ENCODE data around the gene KLF2. TPM values are rescaled to one million over a fixed set of nuclear protein-coding genes. Genes with fewer than 3 reads are reported as not detected.
A peak's percentile ranks its signal among the peaks of the same experiment; 100 is the strongest.

The KLF2 gene
- total RNA-seq, 5 donors from 2014 or later (not counting 1 experiment from before 2014, with no cell fraction given) = 612 to 721 (median 621) TPM

DNA sequence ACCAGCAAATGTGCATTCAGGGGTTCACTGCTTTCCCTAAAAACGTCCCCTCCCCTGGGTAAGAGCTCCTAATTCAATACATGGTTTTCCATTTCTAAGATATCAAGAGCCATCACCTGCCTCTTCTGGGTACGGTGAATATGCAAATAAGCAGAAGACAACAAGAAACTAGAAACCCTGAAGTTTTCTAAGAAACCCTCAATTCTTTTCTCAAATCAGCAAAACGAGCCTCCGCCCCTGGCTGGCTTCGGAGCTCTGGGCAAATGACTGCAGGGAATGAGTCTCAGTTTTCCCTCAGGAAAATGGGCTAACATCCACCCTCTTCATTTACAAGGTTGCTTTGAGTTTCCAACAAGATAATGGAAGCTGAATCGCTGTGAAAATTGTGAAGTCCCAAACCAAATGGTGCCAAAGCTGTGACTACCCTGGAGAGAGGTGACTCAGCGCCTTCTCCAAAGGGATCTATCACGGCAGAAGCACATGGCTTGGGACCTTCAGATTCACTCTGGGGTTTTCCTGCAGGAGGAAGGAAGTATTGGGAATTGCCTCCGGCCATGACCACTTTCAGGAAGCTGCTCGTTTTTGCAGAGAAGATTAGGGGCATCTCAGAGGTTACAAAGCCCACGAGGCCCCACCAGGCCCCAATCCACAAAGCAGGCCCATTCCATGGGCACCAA lies 26.6 kb downstream of the KLF2 start:
- H3K27ac Mint-ChIP-seq = peak overlapping the region; percentile 85 to 86
- no peaks in the 10 kb centered on the region for H3K27me3 ChIP-seq (replicated peaks in 1 of 2; ENCODE audit: control insufficient read depth in 2 of 2, extremely low read depth in 1 of 2, insufficient read depth in 2 of 2, low read length in 1 of 2)
- ChIA-PET POLR2A (interaction anchor here (0.5 to 1.0 kb wide), 8 partner anchors 12 to 1756 kb away, joined by 3 to 13 read pairs (median 5); no protein-coding TSS in a partner anchor), CTCF (interaction anchor here (0.6 to 0.9 kb wide), 3 partner anchors 13 to 99 kb away, joined by 3 to 5 read pairs (median 4); no protein-coding TSS in a partner anchor)
- no peak for DNase-seq
- H3K27ac ChIP-seq (ENCODE audit: low read length) = no peak overlapping the region
- peaks cover 14 to 44% of the 10 kb centered on the region in 2 experiments for H3K4me1 ChIP-seq (ENCODE audit: control insufficient read depth in 1 of 2, extremely low read depth in 1 of 2, insufficient read depth in 2 of 2, low read length in 2 of 2)
- WGBS (ENCODE audit: insufficient coverage) = 67% methylated on average over 6 of the region's 11 CpGs
- H3K9me3 Mint-ChIP-seq = no peaks in the 10 kb centered on the region
- peak; percentile 54 to 72 (median 64) for ATAC-seq (replicated peaks in 1 of 4)
- no peaks in the 10 kb centered on the region for H3K27me3 Mint-ChIP-seq
- peak overlapping the region; percentile 39 to 67 (median 67) for H3K4me3 Mint-ChIP-seq
- peaks cover 43 to 58% (median 48%) of the 10 kb centered on the region in 3 donors for H3K4me1 Mint-ChIP-seq
- no peak overlapping the region for H3K4me3 ChIP-seq (ENCODE audit: control insufficient read depth in 1 of 2, extremely low read depth in 1 of 2, low read length in 1 of 2)
- H3K9me3 ChIP-seq = no peaks in the 10 kb centered on the region
- H3K36me3 Mint-ChIP-seq = peaks cover 6% of the 10 kb centered on the region
- no peaks in the 10 kb centered on the region for H3K36me3 ChIP-seq (ENCODE audit: control insufficient read depth in 2 of 2, extremely low read depth in 1 of 2, insufficient read depth in 1 of 2, low read length in 1 of 2)

DNA sequence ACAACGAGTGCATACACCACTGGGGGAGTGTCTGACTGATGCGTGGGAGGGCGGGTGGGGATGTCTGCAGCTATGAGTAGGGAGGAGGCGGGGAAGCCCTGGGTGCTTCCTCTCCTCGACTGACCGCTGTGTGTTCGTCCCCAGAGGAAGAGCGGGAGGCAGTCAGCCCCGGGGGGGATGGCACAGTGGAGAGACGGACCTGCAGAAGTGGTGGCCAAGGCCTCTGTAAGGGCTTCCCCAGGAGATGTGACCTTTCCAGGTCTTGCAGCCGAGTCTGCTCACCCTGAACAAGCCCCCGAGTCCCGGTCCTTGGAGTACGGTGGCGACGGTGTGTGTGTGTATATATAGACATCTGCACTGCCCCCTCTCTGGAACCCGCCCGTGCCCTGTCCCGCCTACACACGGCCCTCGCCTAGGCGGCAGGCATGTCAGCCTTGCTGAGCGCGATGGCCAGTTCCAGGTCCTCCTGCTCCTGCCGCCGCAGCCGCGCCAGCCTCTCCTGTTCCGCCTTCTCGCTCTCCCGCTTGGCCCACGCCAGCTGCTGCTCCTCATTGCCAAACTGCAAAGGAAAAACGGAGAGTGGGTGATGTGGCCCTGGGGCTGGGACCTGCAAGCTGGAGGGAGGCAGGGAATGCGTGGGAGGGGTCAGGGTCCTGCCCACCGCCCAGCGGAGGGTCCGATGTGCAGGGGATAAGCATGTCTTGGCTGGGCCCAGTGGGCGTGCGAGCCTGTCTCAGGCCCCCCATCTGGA lies 30.8 kb downstream of the KLF2 start:
- peak overlapping the region; percentile 72 to 82 for H3K27ac Mint-ChIP-seq
- Histone ChIP-seq H3K4me1 (ENCODE audit: control insufficient read depth in 1 of 2, extremely low read depth in 1 of 2, insufficient read depth in 2 of 2, low read length in 2 of 2) (peaks cover 24 to 73% of the 10 kb centered on the region in 2 experiments), H3K4me3 (ENCODE audit: control insufficient read depth in 1 of 2, extremely low read depth in 1 of 2, low read length in 1 of 2) (no peak overlapping the region), H3K9me3 (no peaks in the 10 kb centered on the region), H3K27ac (ENCODE audit: low read length) (no peak overlapping the region), H3K36me3 (ENCODE audit: control insufficient read depth in 2 of 2, extremely low read depth in 1 of 2, insufficient read depth in 1 of 2, low read length in 1 of 2) (peaks cover 0 to 2% of the 10 kb centered on the region in 2 donors), H3K27me3 (replicated peaks in 1 of 2; ENCODE audit: control insufficient read depth in 2 of 2, extremely low read depth in 1 of 2, insufficient read depth in 2 of 2, low read length in 1 of 2) (no peaks in the 10 kb centered on the region)
- H3K36me3 Mint-ChIP-seq = peaks cover 13% of the 10 kb centered on the region
- POLR2A ChIA-PET = no interaction called here
- DNase-seq = no peak
- CTCF ChIA-PET = interaction anchor here (0.6 kb wide), 2 partner anchors 28 to 756 kb away, joined by 3 to 6 read pairs; no protein-coding TSS in a partner anchor
- peak overlapping the region in 2 of 3 donors; percentile 34 to 60 for H3K4me3 Mint-ChIP-seq
- ATAC-seq (replicated peaks in 1 of 4) = peak; percentile 28 to 64 (median 62)
- H3K9me3 Mint-ChIP-seq = no peaks in the 10 kb centered on the region
- H3K4me1 Mint-ChIP-seq = peaks cover 64 to 85% (median 68%) of the 10 kb centered on the region in 3 donors
- no peaks in the 10 kb centered on the region for H3K27me3 Mint-ChIP-seq
- 79% methylated on average over 35 of the region's 39 CpGs for WGBS (ENCODE audit: insufficient coverage)

DNA sequence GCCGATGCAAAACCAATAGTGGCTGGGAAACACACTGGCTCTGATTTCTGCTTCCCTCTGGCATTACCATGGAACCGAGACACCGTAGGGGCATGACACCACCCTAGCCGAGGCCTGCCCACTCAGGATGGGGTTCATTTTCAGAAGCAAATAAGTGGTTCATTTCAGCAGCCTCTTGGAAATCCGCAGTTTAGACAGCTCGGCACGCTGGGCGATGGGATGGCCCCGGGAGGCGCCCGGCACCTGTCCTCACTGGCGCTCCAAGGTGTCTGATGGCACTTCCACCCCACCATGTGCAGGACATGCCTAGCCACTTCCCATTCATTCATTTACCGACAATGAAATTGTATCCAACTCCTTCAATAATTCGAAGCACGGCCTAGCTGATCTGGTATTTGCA lies 33.8 kb downstream of the KLF2 start:
- peaks cover 8% of the 10 kb centered on the region for H3K36me3 Mint-ChIP-seq
- H3K4me3 Mint-ChIP-seq = peak overlapping the region in 1 of 3 donors; percentile 70
- ATAC-seq (replicated peaks in 1 of 4) = no peak
- WGBS (ENCODE audit: insufficient coverage) = 98% methylated on average over 15 of the region's 15 CpGs
- H3K27me3 Mint-ChIP-seq = no peaks in the 10 kb centered on the region
- H3K27ac ChIP-seq (ENCODE audit: low read length) = peak overlapping the region; percentile 2
- H3K9me3 ChIP-seq = no peaks in the 10 kb centered on the region
- H3K27ac Mint-ChIP-seq = peak overlapping the region; percentile 81 to 89
- POLR2A ChIA-PET = interaction anchor here in 1 of 2 donors (0.9 kb wide), 1 partner anchor 30 kb away, joined by 3 read pairs; no protein-coding TSS in a partner anchor
- no peak overlapping the region for H3K4me3 ChIP-seq (ENCODE audit: control insufficient read depth in 1 of 2, extremely low read depth in 1 of 2, low read length in 1 of 2)
- H3K9me3 Mint-ChIP-seq = no peaks in the 10 kb centered on the region
- H3K4me1 ChIP-seq (ENCODE audit: control insufficient read depth in 1 of 2, extremely low read depth in 1 of 2, insufficient read depth in 2 of 2, low read length in 2 of 2) = peaks cover 30 to 90% of the 10 kb centered on the region in 2 experiments
- H3K4me1 Mint-ChIP-seq = peaks cover 76 to 91% (median 79%) of the 10 kb centered on the region in 3 donors
- CTCF ChIA-PET = interaction anchor here in 1 of 2 donors (1.3 kb wide), 1 partner anchor 24 kb away, joined by 5 read pairs; no protein-coding TSS in a partner anchor
- DNase-seq = no peak
- no peaks in the 10 kb centered on the region for H3K27me3 ChIP-seq (replicated peaks in 1 of 2; ENCODE audit: control insufficient read depth in 2 of 2, extremely low read depth in 1 of 2, insufficient read depth in 2 of 2, low read length in 1 of 2)
- peaks cover 0 to 2% of the 10 kb centered on the region in 2 donors for H3K36me3 ChIP-seq (ENCODE audit: control insufficient read depth in 2 of 2, extremely low read depth in 1 of 2, insufficient read depth in 1 of 2, low read length in 1 of 2)

DNA sequence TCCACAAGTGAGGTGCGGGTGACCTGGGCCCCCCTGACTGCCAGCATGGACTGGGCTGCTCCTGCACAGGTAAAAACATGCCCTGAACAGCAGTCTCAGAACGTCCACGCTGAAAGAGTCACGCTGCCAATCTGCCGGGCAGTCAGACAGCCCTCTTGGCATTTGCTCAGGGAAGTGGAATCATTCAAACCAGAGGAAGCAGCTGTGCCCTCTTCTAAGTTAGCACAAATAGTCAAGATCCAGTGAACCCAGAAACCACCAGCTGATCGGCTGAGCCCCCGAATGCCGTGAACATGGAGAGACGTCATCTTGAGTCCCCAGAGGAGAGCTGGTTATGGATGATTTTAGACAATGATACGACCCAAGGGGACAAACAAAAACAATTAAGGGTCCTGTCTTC lies 34.4 kb downstream of the KLF2 start:
- ChIA-PET CTCF (interaction anchor here in 1 of 2 donors (1.3 kb wide), 1 partner anchor 24 kb away, joined by 5 read pairs; no protein-coding TSS in a partner anchor), POLR2A (interaction anchor here in 1 of 2 donors (0.5 kb wide), 1 partner anchor 13 kb away, joined by 3 read pairs; no protein-coding TSS in a partner anchor)
- H3K27ac Mint-ChIP-seq = peak overlapping the region; percentile 81 to 89
- Histone ChIP-seq H3K27ac (ENCODE audit: low read length) (peak overlapping the region; percentile 19), H3K4me3 (ENCODE audit: control insufficient read depth in 1 of 2, extremely low read depth in 1 of 2, low read length in 1 of 2) (no peak overlapping the region), H3K4me1 (ENCODE audit: control insufficient read depth in 1 of 2, extremely low read depth in 1 of 2, insufficient read depth in 2 of 2, low read length in 2 of 2) (peaks cover 32 to 95% of the 10 kb centered on the region in 2 experiments), H3K9me3 (no peaks in the 10 kb centered on the region), H3K36me3 (ENCODE audit: control insufficient read depth in 2 of 2, extremely low read depth in 1 of 2, insufficient read depth in 1 of 2, low read length in 1 of 2) (peaks cover 0 to 2% of the 10 kb centered on the region in 2 donors), H3K27me3 (replicated peaks in 1 of 2; ENCODE audit: control insufficient read depth in 2 of 2, extremely low read depth in 1 of 2, insufficient read depth in 2 of 2, low read length in 1 of 2) (no peaks in the 10 kb centered on the region)
- ATAC-seq (replicated peaks in 1 of 4) (no peak), DNase-seq (no peak)
- peaks cover 81 to 94% (median 85%) of the 10 kb centered on the region in 3 donors for H3K4me1 Mint-ChIP-seq
- H3K9me3 Mint-ChIP-seq = no peaks in the 10 kb centered on the region
- peak overlapping the region in 2 of 3 donors; percentile 28 to 70 for H3K4me3 Mint-ChIP-seq
- WGBS (ENCODE audit: insufficient coverage) = 98% methylated on average over 9 of the region's 10 CpGs
- H3K27me3 Mint-ChIP-seq = no peaks in the 10 kb centered on the region
- H3K36me3 Mint-ChIP-seq = peaks cover 8% of the 10 kb centered on the region

DNA sequence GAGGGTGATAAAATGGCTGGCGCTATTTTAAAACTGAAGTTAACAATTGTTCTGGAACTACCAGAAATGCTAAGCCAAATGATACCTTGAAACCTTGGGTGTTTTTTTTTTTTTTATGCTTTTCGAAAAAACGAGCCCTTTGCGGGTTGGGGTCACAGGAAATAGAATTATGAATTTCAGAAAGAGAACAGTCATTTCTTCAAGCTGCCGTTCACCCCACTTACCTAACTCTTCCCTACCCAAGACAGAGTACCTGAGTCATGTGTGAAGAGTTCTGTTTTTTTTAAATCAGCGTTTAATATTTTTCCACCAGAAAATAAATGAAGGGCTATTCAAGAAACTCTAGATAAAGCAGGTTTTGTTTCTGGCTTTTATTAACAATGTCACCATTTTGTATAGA lies 35.3 kb downstream of the KLF2 start:
- H3K36me3 ChIP-seq (ENCODE audit: control insufficient read depth in 2 of 2, extremely low read depth in 1 of 2, insufficient read depth in 1 of 2, low read length in 1 of 2) = peaks cover 0 to 2% of the 10 kb centered on the region in 2 donors
- peak; percentile 36 to 53 (median 52) for ATAC-seq (replicated peaks in 1 of 4)
- Mint-ChIP-seq H3K4me1 (peaks cover 81 to 96% (median 89%) of the 10 kb centered on the region in 3 donors), H3K4me3 (peak overlapping the region; percentile 7 to 70 (median 28)), H3K9me3 (no peaks in the 10 kb centered on the region), H3K27me3 (no peaks in the 10 kb centered on the region), H3K36me3 (peaks cover 8% of the 10 kb centered on the region), H3K27ac (peak overlapping the region; percentile 81 to 89)
- DNase-seq = no peak
- peak overlapping the region; percentile 19 for H3K27ac ChIP-seq (ENCODE audit: low read length)
- no peak overlapping the region for H3K4me3 ChIP-seq (ENCODE audit: control insufficient read depth in 1 of 2, extremely low read depth in 1 of 2, low read length in 1 of 2)
- WGBS (ENCODE audit: insufficient coverage) = no CpG with 5 or more reads among the region's 6 CpGs
- H3K4me1 ChIP-seq (ENCODE audit: control insufficient read depth in 1 of 2, extremely low read depth in 1 of 2, insufficient read depth in 2 of 2, low read length in 2 of 2) = peaks cover 40 to 95% of the 10 kb centered on the region in 2 experiments
- CTCF ChIA-PET = interaction anchor here in 1 of 2 donors (1.3 kb wide), 1 partner anchor 23 kb away, joined by 5 read pairs; no protein-coding TSS in a partner anchor
- no peaks in the 10 kb centered on the region for H3K9me3 ChIP-seq
- POLR2A ChIA-PET = interaction anchor here in 1 of 2 donors (2.0 kb wide), 1 partner anchor 30 kb away, joined by 7 read pairs; no protein-coding TSS in a partner anchor
- H3K27me3 ChIP-seq (replicated peaks in 1 of 2; ENCODE audit: control insufficient read depth in 2 of 2, extremely low read depth in 1 of 2, insufficient read depth in 2 of 2, low read length in 1 of 2) = no peaks in the 10 kb centered on the region

Data from T-cell (primary cell).